Keratinocyte (primary cell): ENCODE measurements around the gene ELOB. TPM values are rescaled to one million over a fixed set of nuclear protein-coding genes. Genes with fewer than 3 reads are reported as not detected.

Source experiments
- DNase-seq: peaks from one replicate; pipeline ENCODE4 v3.0.0-alpha.2; 2011; ENCODE audit warnings: low read depth, missing footprints, low spot score
- FAIRE-seq: peaks from 2 replicates; lab custom pipeline; 2011; peaks lifted over from hg19 to GRCh38; lab: Jason Lieb, UNC
- H2AFZ ChIP-seq: 2 replicates; pipeline ENCODE4 v1.6.0; 2012; ENCODE audit warnings: low read length, control low read depth, inconsistent platforms; ENCODE audit not compliant: control insufficient read depth
- H3K27ac ChIP-seq: 2 replicates; pipeline ENCODE4 v1.5.1; 2011; ENCODE audit warnings: low read length; ENCODE audit not compliant: control insufficient read depth, insufficient read depth
- H3K27me3 ChIP-seq: 3 replicates; pipeline ENCODE4 v1.6.0; 2011; ENCODE audit warnings: low read length; ENCODE audit not compliant: control insufficient read depth, insufficient read depth; ENCODE audit errors: extremely low read depth
- H3K36me3 ChIP-seq, 2 experiments: 2 replicates in 1 of 2; 3 replicates in 1 of 2; pipeline ENCODE4 v1.5.1; 2011; ENCODE audit warnings: low read length in 2 of 2, mild to moderate bottlenecking in 1 of 2; ENCODE audit not compliant: control insufficient read depth in 2 of 2, insufficient read depth in 2 of 2; ENCODE audit errors: extremely low read depth in 1 of 2
- H3K4me1 ChIP-seq: 3 replicates; pipeline ENCODE4 v1.5.1; 2011; ENCODE audit warnings: low read length; ENCODE audit not compliant: control insufficient read depth, insufficient read depth; ENCODE audit errors: extremely low read depth
- H3K4me2 ChIP-seq: 3 replicates; pipeline ENCODE4 v1.6.0; 2011; ENCODE audit warnings: low read depth, low read length; ENCODE audit not compliant: control insufficient read depth, insufficient read depth; ENCODE audit errors: extremely low read depth
- H3K4me3 ChIP-seq, 3 experiments: fragments of 200-600 bp in 1 of 3; sonication (generic) in 1 of 3; 2 replicates in 2 of 3; 3 replicates in 1 of 3; pipeline ENCODE4 v1.5.1; 2011 to 2016; ENCODE audit warnings: low read length in 3 of 3, mild to moderate bottlenecking in 3 of 3, control low read depth in 2 of 3, inconsistent platforms in 1 of 3, low read depth in 1 of 3, mixed read lengths in 1 of 3, mixed run types in 1 of 3, moderate library complexity in 1 of 3; ENCODE audit not compliant: control insufficient read depth in 2 of 3, insufficient read depth in 2 of 3; ENCODE audit errors: extremely low read depth in 1 of 3
- H3K79me2 ChIP-seq: 2 replicates; pipeline ENCODE4 v1.6.0; 2012; ENCODE audit warnings: low read length; ENCODE audit not compliant: control insufficient read depth, insufficient read depth
- H3K9ac ChIP-seq: 3 replicates; pipeline ENCODE4 v1.6.0; 2011; ENCODE audit warnings: low read length; ENCODE audit not compliant: control insufficient read depth, insufficient read depth; ENCODE audit errors: extremely low read depth
- H3K9me1 ChIP-seq: 3 replicates; pipeline ENCODE4 v1.6.0; 2011; ENCODE audit warnings: low read length; ENCODE audit not compliant: control insufficient read depth, insufficient read depth; ENCODE audit errors: extremely low read depth
- H3K9me3 ChIP-seq: 2 replicates; pipeline ENCODE4 v1.5.1; 2012; ENCODE audit warnings: low read depth, low read length; ENCODE audit not compliant: control insufficient read depth
- H4K20me1 ChIP-seq: 3 replicates; pipeline ENCODE4 v1.6.0; 2011; ENCODE audit warnings: low read length; ENCODE audit not compliant: control insufficient read depth, insufficient read depth; ENCODE audit errors: extremely low read depth
- CTCF ChIP-seq, 3 experiments: IDR thresholded peaks in 1 of 3; conservative IDR thresholded peaks in 1 of 3; optimal IDR thresholded peaks in 1 of 3; 2 replicates in 2 of 3; 3 replicates in 1 of 3; pipeline versions ENCODE3 to v1.5.1; 2011; ENCODE audit warnings: low read length in 3 of 3, mild to moderate bottlenecking in 3 of 3, moderate library complexity in 2 of 3, control low read depth in 1 of 3, inconsistent platforms in 1 of 3; ENCODE audit not compliant: insufficient read depth in 2 of 3; ENCODE audit errors: extremely low read depth in 1 of 3
- EZH2 ChIP-seq: IDR thresholded peaks from one replicate; pipeline ENCODE4 v1.6.1; 2012; ENCODE audit warnings: inconsistent platforms, mild to moderate bottlenecking, low read length, moderate library complexity
- dilution Hi-C: fragments of 300-500 bp; cut with MboI; formaldehyde crosslinking; loops from one replicate; pipeline ENCODE4 v1.7.0; 2020; ENCODE audit warnings: low sequenced_read_pairs; ENCODE audit not compliant: extremely low pct_ligation_motif_present
- polyA plus RNA-seq, 5 experiments: library from polyadenylated mRNA; depleted of rRNA in 3 of 5; stranded (reverse) in 3 of 5; stranded (forward) in 1 of 5; unstranded in 1 of 5; fragments of >200 nt; gene quantifications; 1 replicate in 1 of 5; 2 replicates in 3 of 5; 3 replicates in 1 of 5; pipeline versions ENCODE4 v1.2.1 to v1.2.3, GENCODE V29; 2011 to 2012; ENCODE audit warnings: missing spikeins in 2 of 5, low read depth in 1 of 5, low replicate concordance in 1 of 5

The ELOB gene
- polyA plus RNA-seq, 1 donor (not counting 4 experiments of a cell fraction or from before 2014, with no cell fraction given), result 235 TPM

DNA sequence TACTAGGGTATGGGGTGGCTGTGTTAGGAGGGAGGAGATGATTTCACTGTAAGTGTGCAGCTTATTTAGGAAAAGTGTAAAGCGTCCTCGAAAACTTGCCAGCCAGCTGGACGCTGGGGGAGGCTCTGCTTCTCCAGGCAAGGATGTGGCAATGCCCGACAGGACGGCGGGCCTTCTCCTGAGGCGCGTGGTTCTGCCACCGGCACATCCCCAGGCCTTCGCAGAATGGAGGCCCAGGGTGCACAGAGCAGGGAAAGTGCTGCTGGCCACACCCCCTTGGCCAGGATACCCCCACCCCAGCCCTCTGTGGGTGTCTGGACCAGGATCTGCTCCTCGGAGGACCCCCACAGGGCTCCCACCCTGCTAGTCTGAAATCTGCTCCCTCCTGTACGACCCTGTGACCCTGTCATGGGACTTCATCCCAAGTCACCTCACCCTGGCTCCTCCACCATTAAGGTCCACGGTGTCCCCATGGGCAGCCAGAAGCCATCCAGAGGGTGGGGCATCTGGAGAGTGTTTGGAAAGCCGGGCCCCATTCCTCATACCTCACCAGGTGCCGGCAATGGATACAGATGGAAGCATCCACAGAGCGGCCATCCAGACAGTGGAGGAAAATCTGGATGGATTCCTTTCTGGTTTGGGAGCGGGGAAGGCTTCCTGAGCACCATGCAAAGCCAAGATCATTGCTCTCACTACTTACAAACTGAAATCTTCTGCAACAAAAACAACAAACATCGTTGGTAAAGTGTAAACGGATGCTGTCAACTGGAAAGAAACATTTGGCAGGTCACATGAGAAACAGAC is 33.9 kb downstream of the ELOB start:
- Histone ChIP-seq H3K4me2 (no peak overlapping the region), H4K20me1 (no peaks in the 10 kb centered on the region), H3K27me3 (no peaks in the 10 kb centered on the region), H3K4me1 (peaks cover 3% of the 10 kb centered on the region), H3K9me3 (no peaks in the 10 kb centered on the region), H3K4me3 (no peak overlapping the region), H3K36me3 (no peaks in the 10 kb centered on the region), H3K79me2 (no peaks in the 10 kb centered on the region), H3K9ac (no peak overlapping the region), H3K27ac (no peak overlapping the region), H2AFZ (no peak overlapping the region), H3K9me1 (no peaks in the 10 kb centered on the region)
- TF ChIP-seq EZH2, result no peak
- no peak for TF ChIP-seq CTCF (optimal IDR thresholded peaks at IDR 0.05 in 1 of 3, IDR thresholded peaks at IDR 0.05 in 1 of 3, conservative IDR thresholded peaks at IDR 0.05 in 1 of 3; ENCODE audit: extremely low read depth in 1 of 3, insufficient read depth in 2 of 3, low read length in 3 of 3)
- DNase-seq (no peak), FAIRE-seq (no peak)
- dilution Hi-C loops, result no loop called here

DNA sequence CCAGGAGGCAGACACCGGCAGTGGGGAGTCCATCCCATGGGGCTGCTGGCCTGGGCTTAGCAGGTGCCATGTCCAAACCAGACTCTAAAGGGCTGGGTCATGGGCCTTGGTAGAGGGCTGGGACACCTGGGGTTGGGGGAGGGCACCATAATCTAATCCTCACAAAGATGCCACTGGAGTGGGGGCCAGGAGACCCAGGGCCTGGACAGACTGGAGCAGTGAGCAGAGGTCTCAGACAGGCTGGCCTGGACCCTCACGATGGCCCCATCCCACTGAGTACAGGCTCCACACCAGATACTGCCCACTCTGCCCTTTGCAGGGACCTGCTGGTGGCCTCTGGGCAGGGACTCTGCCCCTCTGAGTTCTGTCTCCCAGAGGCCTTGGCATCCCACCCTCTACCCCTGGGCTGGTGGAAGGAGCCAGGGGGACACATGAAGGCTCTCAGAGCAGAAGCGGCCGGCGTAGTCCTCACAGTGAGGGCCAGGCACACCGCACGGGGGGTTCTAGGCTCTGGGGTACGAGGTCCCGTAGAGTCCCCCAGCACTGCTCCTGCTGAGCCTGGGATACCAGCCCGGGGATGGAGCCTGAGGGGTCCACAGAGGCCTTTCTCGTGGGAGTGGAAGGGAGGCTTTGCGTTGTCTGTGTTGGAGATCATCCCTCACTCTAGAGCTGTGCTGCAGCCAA is 34.6 kb downstream of the ELOB start:
- H2AFZ ChIP-seq, result no peak overlapping the region
- no peaks in the 10 kb centered on the region for H3K36me3 ChIP-seq
- DNase-seq (no peak), FAIRE-seq (no peak)
- no peaks in the 10 kb centered on the region for H3K9me3 ChIP-seq
- no peaks in the 10 kb centered on the region for H4K20me1 ChIP-seq
- H3K4me3 ChIP-seq, result no peak overlapping the region
- peaks cover 3% of the 10 kb centered on the region for H3K4me1 ChIP-seq
- H3K9me1 ChIP-seq, result no peaks in the 10 kb centered on the region
- no peak overlapping the region for H3K9ac ChIP-seq
- no peaks in the 10 kb centered on the region for H3K27me3 ChIP-seq
- dilution Hi-C loops, result no loop called here
- no peaks in the 10 kb centered on the region for H3K79me2 ChIP-seq
- no peak for TF ChIP-seq CTCF (optimal IDR thresholded peaks at IDR 0.05 in 1 of 3, IDR thresholded peaks at IDR 0.05 in 1 of 3, conservative IDR thresholded peaks at IDR 0.05 in 1 of 3; ENCODE audit: extremely low read depth in 1 of 3, insufficient read depth in 2 of 3, low read length in 3 of 3)
- TF ChIP-seq EZH2, result no peak
- no peak overlapping the region for H3K27ac ChIP-seq
- no peak overlapping the region for H3K4me2 ChIP-seq
